Tibial nerve (tissue), 4 donors: ENCODE measurements around the gene SQOR.

Experiments used
- EP300 ChIP-seq, 2 donors: sonication (generic); formaldehyde crosslinking; IDR thresholded peaks; one replicate each; pipeline ENCODE4 v1.6.1; 2017; ENCODE audit warnings: antibody characterized with exemption in 2 of 2, mild to moderate bottlenecking in 1 of 2
- POLR2A ChIP-seq, 2 donors: fragments of 450-650 bp; IDR thresholded peaks; one replicate each; pipeline ENCODE4 v1.6.1; 2017; ENCODE audit warnings: antibody characterized with exemption in 2 of 2, mild to moderate bottlenecking in 2 of 2, moderate library complexity in 2 of 2
- TF ChIP-seq, protein P1 (sequence below), 5 experiments: fragments of 200-600 bp in 3 of 5; fragments of 450-650 bp in 2 of 5; sonication (generic) in 3 of 5; IDR thresholded peaks; one replicate each; pipeline ENCODE4 v1.5.1; 2016 to 2019; ENCODE audit warnings: antibody characterized with exemption in 5 of 5, mild to moderate bottlenecking in 3 of 5, moderate library complexity in 2 of 5

DNA sequence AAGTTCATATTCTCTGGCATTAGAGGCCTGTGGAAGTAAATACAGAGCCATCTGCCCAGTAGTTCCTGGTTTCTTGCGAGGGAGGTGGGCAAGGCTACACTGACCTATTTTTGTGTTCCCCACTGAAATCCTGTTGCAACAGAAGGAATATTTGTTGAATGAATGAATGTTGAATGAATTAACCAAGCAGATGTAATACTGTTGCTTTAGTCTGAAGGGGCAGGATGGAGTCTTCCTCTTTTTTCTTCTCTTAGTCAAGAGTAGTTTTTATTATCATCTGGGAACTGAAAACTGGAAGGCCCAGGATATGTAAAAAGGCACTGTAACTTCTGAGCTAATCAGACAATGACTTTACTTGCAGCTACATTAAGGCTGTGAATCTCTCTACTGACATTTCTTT lies 30.5 kb upstream of the SQOR start:
- no peak for TF ChIP-seq POLR2A (IDR thresholded peaks at IDR 0.05)
- TF ChIP-seq, protein P1, sequence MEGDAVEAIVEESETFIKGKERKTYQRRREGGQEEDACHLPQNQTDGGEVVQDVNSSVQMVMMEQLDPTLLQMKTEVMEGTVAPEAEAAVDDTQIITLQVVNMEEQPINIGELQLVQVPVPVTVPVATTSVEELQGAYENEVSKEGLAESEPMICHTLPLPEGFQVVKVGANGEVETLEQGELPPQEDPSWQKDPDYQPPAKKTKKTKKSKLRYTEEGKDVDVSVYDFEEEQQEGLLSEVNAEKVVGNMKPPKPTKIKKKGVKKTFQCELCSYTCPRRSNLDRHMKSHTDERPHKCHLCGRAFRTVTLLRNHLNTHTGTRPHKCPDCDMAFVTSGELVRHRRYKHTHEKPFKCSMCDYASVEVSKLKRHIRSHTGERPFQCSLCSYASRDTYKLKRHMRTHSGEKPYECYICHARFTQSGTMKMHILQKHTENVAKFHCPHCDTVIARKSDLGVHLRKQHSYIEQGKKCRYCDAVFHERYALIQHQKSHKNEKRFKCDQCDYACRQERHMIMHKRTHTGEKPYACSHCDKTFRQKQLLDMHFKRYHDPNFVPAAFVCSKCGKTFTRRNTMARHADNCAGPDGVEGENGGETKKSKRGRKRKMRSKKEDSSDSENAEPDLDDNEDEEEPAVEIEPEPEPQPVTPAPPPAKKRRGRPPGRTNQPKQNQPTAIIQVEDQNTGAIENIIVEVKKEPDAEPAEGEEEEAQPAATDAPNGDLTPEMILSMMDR (IDR thresholded peaks at IDR 0.05): no peak
- no peak for TF ChIP-seq EP300 (IDR thresholded peaks at IDR 0.05)
